SU-DHL-6 (cell line): ENCODE results near the gene DPP6.

ENCODE experiments used
- H2AFZ ChIP-seq: fragments of 200-600 bp; sonication (generic); 2 replicates; pipeline ENCODE4 v1.6.1; 2014; ENCODE audit warnings: low read depth, mild to moderate bottlenecking, moderate library complexity, mixed read lengths, antibody characterized with exemption, low read length; ENCODE audit not compliant: severe bottlenecking
- H3F3A ChIP-seq: fragments of 200-600 bp; shearing (Covaris generic); 2 replicates; pipeline ENCODE4 v1.6.0; 2016; ENCODE audit warnings: antibody characterized with exemption, mild to moderate bottlenecking; ENCODE audit not compliant: insufficient read depth
- H3K27ac ChIP-seq: fragments of 200-600 bp; sonication (generic); 2 replicates; pipeline ENCODE4 v1.5.1; 2016; ENCODE audit warnings: low read depth, mild to moderate bottlenecking, low read length, moderate library complexity, mixed read lengths
- H3K27me3 ChIP-seq: fragments of 200-600 bp; sonication (generic), shearing (Covaris generic); 2 replicates; pipeline ENCODE4 v1.6.0; 2014; ENCODE audit warnings: mild to moderate bottlenecking, low read length
- H3K36me3 ChIP-seq: fragments of 200-600 bp; sonication (generic); 2 replicates; pipeline ENCODE4 v1.6.1; 2014; ENCODE audit warnings: mild to moderate bottlenecking, low read length, mixed read lengths
- H3K4me2 ChIP-seq: fragments of 300-600, 200-600 bp; shearing (Covaris generic), sonication (generic); 2 replicates; pipeline ENCODE4 v1.6.0; 2014; ENCODE audit warnings: low read length, low read depth, mild to moderate bottlenecking; ENCODE audit not compliant: poor library complexity, severe bottlenecking
- H3K4me3 ChIP-seq: fragments of 200-600 bp; sonication (generic); 2 replicates; pipeline ENCODE4 v1.5.1; 2014; ENCODE audit warnings: antibody characterized with exemption, low read length, mild to moderate bottlenecking, mixed read lengths; ENCODE audit not compliant: insufficient read depth, poor library complexity, severe bottlenecking
- H3K79me2 ChIP-seq: fragments of 200-600 bp; sonication (generic); 2 replicates; pipeline ENCODE4 v1.6.1; 2014; ENCODE audit warnings: mild to moderate bottlenecking, low read length, moderate library complexity; ENCODE audit not compliant: insufficient read depth
- H3K9ac ChIP-seq: fragments of 200-600 bp; sonication (generic); 2 replicates; pipeline ENCODE4 v1.7.0; 2014; ENCODE audit warnings: mild to moderate bottlenecking, low read length
- H3K9me2 ChIP-seq: fragments of 200-600 bp; sonication (generic); replicated peaks from 2 replicates; pipeline ENCODE4 v1.6.1; 2014; ENCODE audit warnings: low read length; ENCODE audit not compliant: insufficient read depth
- H3K9me3 ChIP-seq: fragments of 200-600 bp; sonication (generic); 2 replicates; pipeline ENCODE4 v1.6.1; 2014; ENCODE audit warnings: low read length, mixed read lengths; ENCODE audit not compliant: insufficient read depth
- H4K20me1 ChIP-seq: fragments of 200-600 bp; sonication (generic); 2 replicates; pipeline ENCODE4 v1.6.1; 2014; ENCODE audit warnings: low read depth, mild to moderate bottlenecking, antibody characterized with exemption, low read length, moderate library complexity, mixed read lengths
- EZH2phosphoT487 ChIP-seq: fragments of 200-600 bp; sonication (generic), shearing (Covaris generic); conservative IDR thresholded peaks from 2 replicates; pipeline ENCODE4 v1.6.1; 2018; ENCODE audit warnings: mild to moderate bottlenecking, antibody characterized with exemption, low read length, moderate library complexity, mixed read lengths
- TF ChIP-seq, protein P1 (sequence below): fragments of 200-600 bp; sonication (generic); IDR thresholded peaks from one replicate; pipeline ENCODE4 v1.5.1; 2017; ENCODE audit warnings: antibody characterized with exemption, mild to moderate bottlenecking, low read length, moderate library complexity; ENCODE audit not compliant: insufficient read depth, poor library complexity, severe bottlenecking

The DPP6 gene

DNA sequence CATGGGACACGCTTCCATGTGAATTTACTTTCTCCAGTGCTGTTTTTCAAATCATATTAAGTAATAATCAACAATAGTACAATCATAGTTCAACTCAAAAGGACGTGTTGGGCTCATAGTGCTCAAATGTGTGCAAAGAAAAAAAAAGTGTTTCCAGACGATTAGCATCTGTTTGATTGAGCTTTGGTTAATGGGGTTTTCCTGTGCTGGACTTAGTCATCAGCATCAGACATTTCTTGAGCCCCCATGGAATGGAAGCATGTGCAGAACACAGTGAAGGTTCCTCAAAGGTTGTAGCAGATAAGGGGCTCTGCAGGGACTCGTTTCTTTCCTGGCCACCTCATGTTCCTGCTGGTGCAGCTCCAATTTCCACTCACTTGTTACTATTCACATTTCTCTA lies 716.8 kb downstream of the DPP6 start:
- H3K27ac ChIP-seq = no peak overlapping the region

DNA sequence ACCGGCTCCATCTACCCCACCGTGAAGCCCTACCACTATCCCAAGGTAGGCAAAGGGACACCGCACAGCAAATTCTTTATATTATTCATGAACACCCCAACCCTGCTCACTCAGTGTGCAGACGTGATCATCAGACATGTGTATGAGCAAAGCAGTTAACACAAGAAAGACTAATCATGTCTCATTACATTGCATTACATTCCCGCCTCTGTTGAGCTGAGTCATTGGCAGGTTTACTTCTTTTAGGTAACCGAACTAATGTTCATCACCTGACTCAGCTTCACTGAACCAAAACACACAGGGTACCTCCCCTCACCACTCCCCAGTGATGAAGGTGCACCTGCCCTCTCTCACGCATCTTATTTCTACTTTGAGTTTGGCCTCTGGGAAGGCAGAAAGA lies 717.3 kb downstream of the DPP6 start:
- Histone ChIP-seq H4K20me1 (no peaks in the 10 kb centered on the region), H3K4me3 (no peak overlapping the region), H3K9ac (no peak overlapping the region), H3K9me2 (no peaks in the 10 kb centered on the region; the same call in 1 of the 2 replicates), H3K27me3 (no peaks in the 10 kb centered on the region), H3K36me3 (no peaks in the 10 kb centered on the region), H3F3A (no peaks in the 10 kb centered on the region), H2AFZ (no peak overlapping the region), H3K27ac (no peak overlapping the region), H3K4me2 (no peak overlapping the region), H3K79me2 (no peaks in the 10 kb centered on the region), H3K9me3 (no peaks in the 10 kb centered on the region)
- TF ChIP-seq, protein P1, sequence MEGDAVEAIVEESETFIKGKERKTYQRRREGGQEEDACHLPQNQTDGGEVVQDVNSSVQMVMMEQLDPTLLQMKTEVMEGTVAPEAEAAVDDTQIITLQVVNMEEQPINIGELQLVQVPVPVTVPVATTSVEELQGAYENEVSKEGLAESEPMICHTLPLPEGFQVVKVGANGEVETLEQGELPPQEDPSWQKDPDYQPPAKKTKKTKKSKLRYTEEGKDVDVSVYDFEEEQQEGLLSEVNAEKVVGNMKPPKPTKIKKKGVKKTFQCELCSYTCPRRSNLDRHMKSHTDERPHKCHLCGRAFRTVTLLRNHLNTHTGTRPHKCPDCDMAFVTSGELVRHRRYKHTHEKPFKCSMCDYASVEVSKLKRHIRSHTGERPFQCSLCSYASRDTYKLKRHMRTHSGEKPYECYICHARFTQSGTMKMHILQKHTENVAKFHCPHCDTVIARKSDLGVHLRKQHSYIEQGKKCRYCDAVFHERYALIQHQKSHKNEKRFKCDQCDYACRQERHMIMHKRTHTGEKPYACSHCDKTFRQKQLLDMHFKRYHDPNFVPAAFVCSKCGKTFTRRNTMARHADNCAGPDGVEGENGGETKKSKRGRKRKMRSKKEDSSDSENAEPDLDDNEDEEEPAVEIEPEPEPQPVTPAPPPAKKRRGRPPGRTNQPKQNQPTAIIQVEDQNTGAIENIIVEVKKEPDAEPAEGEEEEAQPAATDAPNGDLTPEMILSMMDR = no peak
- TF ChIP-seq EZH2phosphoT487 = no peak

More for the DNA sequence above, 716.8 kb downstream of the DPP6 start:
- TF ChIP-seq, protein P1 = no peak
- no peak for TF ChIP-seq EZH2phosphoT487
- Histone ChIP-seq H3K9ac (no peak overlapping the region), H4K20me1 (no peaks in the 10 kb centered on the region), H3K27me3 (no peaks in the 10 kb centered on the region), H3K4me2 (no peak overlapping the region), H3K4me3 (no peak overlapping the region), H3K9me2 (no peaks in the 10 kb centered on the region; the same call in 1 of the 2 replicates), H3K79me2 (no peaks in the 10 kb centered on the region), H3F3A (no peaks in the 10 kb centered on the region), H3K36me3 (no peaks in the 10 kb centered on the region), H2AFZ (no peak overlapping the region), H3K9me3 (no peaks in the 10 kb centered on the region)

DNA sequence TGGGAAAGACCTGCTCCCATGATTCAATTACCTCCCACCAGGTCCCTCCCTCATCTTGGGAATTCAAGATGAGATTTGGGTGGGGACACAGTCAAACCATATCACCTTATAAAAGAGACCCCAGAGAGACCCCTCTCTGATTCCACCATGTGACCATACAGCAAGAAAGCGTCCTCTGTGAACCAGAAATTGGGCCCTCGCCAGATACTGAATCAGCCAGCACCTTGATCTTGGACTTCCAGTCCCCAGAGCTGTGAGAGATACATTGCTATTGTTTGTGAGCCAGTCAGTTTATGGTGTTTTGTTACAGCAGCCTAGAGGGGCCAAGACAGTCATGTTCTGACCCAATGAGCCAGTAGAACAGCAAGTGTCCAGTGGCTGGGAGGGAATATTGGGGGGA lies 718.2 kb downstream of the DPP6 start:
- Histone ChIP-seq H3K27ac (no peak overlapping the region), H3K79me2 (no peaks in the 10 kb centered on the region)

More for the DNA sequence above, 718.2 kb downstream of the DPP6 start:
- Histone ChIP-seq H3K9ac (no peak overlapping the region), H3K36me3 (no peaks in the 10 kb centered on the region), H3K4me3 (no peak overlapping the region), H3K4me2 (no peak overlapping the region), H3F3A (no peaks in the 10 kb centered on the region), H3K9me2 (no peaks in the 10 kb centered on the region; the same call in 1 of the 2 replicates), H4K20me1 (no peaks in the 10 kb centered on the region), H3K9me3 (no peaks in the 10 kb centered on the region), H3K27me3 (no peaks in the 10 kb centered on the region), H2AFZ (no peak overlapping the region)
- TF ChIP-seq, protein P1 = no peak
- no peak for TF ChIP-seq EZH2phosphoT487
